ENCODE measurements around the gene PROZ. TPM values are rescaled to one million over a fixed set of nuclear protein-coding genes. Genes with fewer than 3 reads are reported as not detected.

PROZ gene
- total and polyA plus RNA-seq, 2 experiments from 2014 or later, result not detected

DNA sequence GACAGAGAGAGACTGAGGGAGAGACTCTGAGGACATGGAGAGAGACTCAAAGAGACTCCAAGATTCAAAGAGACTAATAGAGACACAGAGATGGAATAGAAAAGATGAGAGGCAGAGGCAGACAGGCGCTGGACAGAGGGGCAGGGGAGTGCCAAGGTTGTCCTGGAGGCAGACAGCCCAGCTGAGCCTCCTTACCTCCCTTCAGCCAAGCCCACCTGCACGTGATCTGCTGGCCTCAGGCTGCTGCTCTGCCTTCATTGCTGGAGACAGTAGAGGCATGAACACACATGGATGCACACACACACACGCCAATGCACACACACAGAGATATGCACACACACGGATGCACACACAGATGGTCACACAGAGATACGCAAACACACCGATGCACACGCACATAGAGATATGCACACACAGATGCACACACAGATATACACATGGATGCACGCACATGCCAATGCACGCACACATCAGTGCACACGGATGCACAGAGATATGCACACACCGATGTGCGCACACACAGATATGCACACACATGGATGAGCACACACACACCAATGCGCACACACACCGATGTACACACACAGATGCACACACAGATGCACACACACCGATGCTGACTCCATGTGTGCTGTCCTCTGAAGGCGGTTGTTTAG is 39.2 kb upstream of the PROZ start:
- no peaks in the 10 kb centered on the region for H3K79me2 ChIP-seq (ENCODE audit: insufficient read depth)
- H3F3A ChIP-seq (ENCODE audit: insufficient read depth), result no peaks in the 10 kb centered on the region
- no peaks in the 10 kb centered on the region for H3K36me3 ChIP-seq (ENCODE audit: low read depth)
- WGBS, 2 experiments (ENCODE audit: low coverage in 1 of 2, low lambda C conversion rate in 2 of 2, missing lambda C conversion rate in 2 of 2), result 78 to 83% methylated on average over 16 of the region's 16 CpGs
- DNase-seq, result no peak
- no peaks in the 10 kb centered on the region for H4K20me1 ChIP-seq (ENCODE audit: insufficient read depth)
- no peaks in the 10 kb centered on the region for H3K9me2 ChIP-seq (ENCODE audit: insufficient read depth)
- in situ Hi-C loops (cut with MboI), result no loop called here
- H2AFZ ChIP-seq, result no peak overlapping the region
- no peaks in the 10 kb centered on the region for H3K9me3 ChIP-seq (ENCODE audit: low read depth)
- no peak overlapping the region for H3K9ac ChIP-seq
- H3K27ac ChIP-seq, result no peak overlapping the region
- H3K4me3 ChIP-seq, result no peak overlapping the region
- no peaks in the 10 kb centered on the region for H3K27me3 ChIP-seq (replicated peaks; ENCODE audit: insufficient read depth)
- H3K4me1 ChIP-seq (ENCODE audit: insufficient read depth), result no peaks in the 10 kb centered on the region
- no peak overlapping the region for H3K4me2 ChIP-seq (ENCODE audit: unreplicated experiment)
- TF ChIP-seq EZH2phosphoT487 (IDR thresholded peaks at IDR 0.05; ENCODE audit: insufficient read depth, low read depth) (no peak), EZH2 (IDR thresholded peaks at IDR 0.05; ENCODE audit: insufficient read depth, poor library complexity, severe bottlenecking) (no peak)

GRCh38 chr13:113119822-113120189 is 38.6 kb upstream of the PROZ start:
- 91 to 94% methylated on average over 7 of the region's 7 CpGs for WGBS, 2 experiments (ENCODE audit: low coverage in 1 of 2, low lambda C conversion rate in 2 of 2, missing lambda C conversion rate in 2 of 2)
- H4K20me1 ChIP-seq (ENCODE audit: insufficient read depth), result no peaks in the 10 kb centered on the region
- H3K27me3 ChIP-seq (replicated peaks; ENCODE audit: insufficient read depth), result no peaks in the 10 kb centered on the region
- H3K9me2 ChIP-seq (ENCODE audit: insufficient read depth), result no peaks in the 10 kb centered on the region
- H2AFZ ChIP-seq, result no peak overlapping the region
- H3K4me1 ChIP-seq (ENCODE audit: insufficient read depth), result no peaks in the 10 kb centered on the region
- no peak overlapping the region for H3K27ac ChIP-seq
- no peaks in the 10 kb centered on the region for H3F3A ChIP-seq (ENCODE audit: insufficient read depth)
- no peak overlapping the region for H3K4me3 ChIP-seq
- H3K9ac ChIP-seq, result no peak overlapping the region
- H3K9me3 ChIP-seq (ENCODE audit: low read depth), result no peaks in the 10 kb centered on the region
- H3K4me2 ChIP-seq (ENCODE audit: unreplicated experiment), result no peak overlapping the region
- DNase-seq, result no peak
- H3K36me3 ChIP-seq (ENCODE audit: low read depth), result no peaks in the 10 kb centered on the region
- H3K79me2 ChIP-seq (ENCODE audit: insufficient read depth), result no peaks in the 10 kb centered on the region
- in situ Hi-C loops (cut with MboI), result no loop called here
- TF ChIP-seq EZH2 (IDR thresholded peaks at IDR 0.05; ENCODE audit: insufficient read depth, poor library complexity, severe bottlenecking) (no peak), EZH2phosphoT487 (IDR thresholded peaks at IDR 0.05; ENCODE audit: insufficient read depth, low read depth) (no peak)

GRCh38 chr13:113120300-113121182 is 37.9 kb upstream of the PROZ start:
- Histone ChIP-seq H3K9ac (no peak overlapping the region), H3K9me3 (ENCODE audit: low read depth) (no peaks in the 10 kb centered on the region), H3K9me2 (ENCODE audit: insufficient read depth) (no peaks in the 10 kb centered on the region), H2AFZ (no peak overlapping the region), H3F3A (ENCODE audit: insufficient read depth) (no peaks in the 10 kb centered on the region), H3K4me1 (ENCODE audit: insufficient read depth) (no peaks in the 10 kb centered on the region), H3K27ac (no peak overlapping the region), H3K4me2 (ENCODE audit: unreplicated experiment) (no peak overlapping the region), H3K36me3 (ENCODE audit: low read depth) (no peaks in the 10 kb centered on the region), H3K4me3 (no peak overlapping the region), H4K20me1 (ENCODE audit: insufficient read depth) (no peaks in the 10 kb centered on the region), H3K27me3 (replicated peaks; ENCODE audit: insufficient read depth) (no peaks in the 10 kb centered on the region), H3K79me2 (ENCODE audit: insufficient read depth) (no peaks in the 10 kb centered on the region)
- in situ Hi-C loops (cut with MboI), result no loop called here
- DNase-seq, result no peak
- no peak for TF ChIP-seq EZH2 (IDR thresholded peaks at IDR 0.05; ENCODE audit: insufficient read depth, poor library complexity, severe bottlenecking)
- TF ChIP-seq EZH2phosphoT487 (IDR thresholded peaks at IDR 0.05; ENCODE audit: insufficient read depth, low read depth), result no peak
- 68 to 70% methylated on average over 19 of the region's 19 CpGs for WGBS, 2 experiments (ENCODE audit: low coverage in 1 of 2, low lambda C conversion rate in 2 of 2, missing lambda C conversion rate in 2 of 2)

DNA sequence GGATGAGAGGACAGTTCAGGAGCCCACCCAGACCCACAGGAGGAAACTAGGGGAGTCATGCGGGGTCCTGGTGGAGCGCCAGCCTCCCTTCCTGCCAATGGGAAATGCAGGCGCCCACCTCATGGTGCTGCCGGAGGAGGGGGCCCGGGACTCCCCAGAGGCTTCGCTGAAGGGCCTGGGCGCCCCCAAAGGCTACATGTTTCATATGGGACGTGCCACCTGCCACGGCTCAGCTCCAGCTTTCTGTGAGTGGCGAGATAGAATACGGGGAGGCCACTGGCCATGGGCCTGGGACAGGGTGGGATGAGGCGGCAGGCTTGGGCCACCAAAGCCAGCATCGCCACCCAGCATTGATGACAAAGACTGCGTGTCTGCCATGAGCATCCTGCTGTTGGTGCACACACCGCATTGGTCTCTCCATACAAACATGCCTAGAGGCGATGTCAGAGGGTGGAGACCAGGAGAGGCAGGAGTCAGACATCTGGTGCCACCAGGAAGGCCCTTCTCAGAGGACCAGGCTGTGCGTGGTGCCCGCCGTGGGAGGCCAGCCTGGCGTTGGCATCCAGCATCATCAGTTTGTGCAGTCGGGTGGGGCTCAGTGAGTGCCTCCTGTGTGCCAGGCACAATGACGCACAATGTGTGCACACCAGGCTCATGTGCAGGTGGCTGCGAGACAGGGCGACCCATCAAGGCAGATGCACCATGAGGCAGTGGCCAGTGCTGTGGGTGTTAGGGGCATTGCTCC is 37.1 kb upstream of the PROZ start:
- no peak for DNase-seq
- Histone ChIP-seq H4K20me1 (ENCODE audit: insufficient read depth) (no peaks in the 10 kb centered on the region), H3K9me2 (ENCODE audit: insufficient read depth) (no peaks in the 10 kb centered on the region), H3K27ac (no peak overlapping the region), H3K9ac (no peak overlapping the region), H3K27me3 (replicated peaks; ENCODE audit: insufficient read depth) (no peaks in the 10 kb centered on the region), H3K4me1 (ENCODE audit: insufficient read depth) (no peaks in the 10 kb centered on the region), H3K36me3 (ENCODE audit: low read depth) (no peaks in the 10 kb centered on the region), H3K4me2 (ENCODE audit: unreplicated experiment) (no peak overlapping the region), H2AFZ (no peak overlapping the region), H3K9me3 (ENCODE audit: low read depth) (no peaks in the 10 kb centered on the region), H3F3A (ENCODE audit: insufficient read depth) (no peaks in the 10 kb centered on the region), H3K79me2 (ENCODE audit: insufficient read depth) (no peaks in the 10 kb centered on the region), H3K4me3 (no peak overlapping the region)
- WGBS, 2 experiments (ENCODE audit: low coverage in 1 of 2, low lambda C conversion rate in 2 of 2, missing lambda C conversion rate in 2 of 2), result 92 to 93% methylated on average over 23 to 24 of the region's 24 CpGs
- in situ Hi-C loops (cut with MboI), result no loop called here
- no peak for TF ChIP-seq EZH2 (IDR thresholded peaks at IDR 0.05; ENCODE audit: insufficient read depth, poor library complexity, severe bottlenecking)
- TF ChIP-seq EZH2phosphoT487 (IDR thresholded peaks at IDR 0.05; ENCODE audit: insufficient read depth, low read depth), result no peak
